OCI-LY7 (cell line): ENCODE measurements around the gene CST3.

ENCODE experiments used
- CTCF ChIP-seq: fragments of 200-600 bp; sonication (generic); conservative IDR thresholded peaks from 2 replicates; pipeline ENCODE4 v1.5.1; 2014; ENCODE audit warnings: mild to moderate bottlenecking, antibody characterized with exemption, low read length, moderate library complexity, mixed read lengths
- EZH2phosphoT487 ChIP-seq: fragments of 200-600 bp; sonication (generic); IDR thresholded peaks from 2 replicates; pipeline ENCODE4 v1.6.1; 2018; ENCODE audit warnings: low read depth, borderline replicate concordance, mild to moderate bottlenecking, mixed run types, antibody characterized with exemption, low read length, moderate library complexity, mixed read lengths

GRCh38 chr20:23664954-23665353, 27.2 kb upstream of the CST3 start:
- TF ChIP-seq CTCF = no peak
- no peak for TF ChIP-seq EZH2phosphoT487
